GM12874 (cell line): ENCODE data around the gene RCAN3.

Source experiments
- TF ChIP-seq, protein P1 (sequence below): IDR thresholded peaks from 2 replicates; pipeline ENCODE4 v1.5.1; 2011; ENCODE audit warnings: low read depth, mild to moderate bottlenecking, control low read depth, low read length, moderate library complexity; ENCODE audit not compliant: insufficient read depth

The RCAN3 gene

DNA sequence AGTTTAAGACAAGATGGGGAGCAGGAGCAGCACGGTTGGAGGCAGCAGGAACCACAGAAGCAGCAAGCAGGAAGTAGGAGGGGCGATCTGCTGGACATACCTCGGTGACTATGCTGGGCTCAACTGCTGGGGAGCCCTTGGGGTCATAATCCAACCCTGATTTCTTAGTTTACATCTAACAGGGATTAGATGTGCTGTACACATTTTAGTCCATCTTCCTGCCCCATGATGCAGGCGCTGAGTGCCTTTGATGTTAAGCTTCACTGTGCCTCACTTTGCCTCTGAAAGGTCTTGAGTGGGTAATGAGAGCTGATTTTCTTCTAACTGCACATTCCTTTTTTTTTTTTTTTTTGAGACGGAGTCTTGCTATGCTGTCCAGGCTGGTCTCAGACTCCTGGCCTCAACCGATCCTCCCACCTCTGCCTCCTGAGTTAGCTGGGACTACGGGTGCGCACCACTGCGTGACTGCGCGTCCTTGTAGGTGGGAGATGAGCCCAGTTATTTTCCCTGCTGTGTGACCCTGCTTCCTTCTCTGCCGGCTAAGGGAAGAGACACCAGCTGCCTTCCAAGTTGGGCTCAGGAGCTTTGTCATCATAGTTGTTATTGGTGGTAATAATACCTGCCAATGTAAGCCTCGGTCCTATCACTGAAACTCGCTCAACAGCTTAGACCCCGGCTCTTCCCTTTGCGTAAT, 1.1 kb upstream of the RCAN3 start:
- TF ChIP-seq, protein P1, sequence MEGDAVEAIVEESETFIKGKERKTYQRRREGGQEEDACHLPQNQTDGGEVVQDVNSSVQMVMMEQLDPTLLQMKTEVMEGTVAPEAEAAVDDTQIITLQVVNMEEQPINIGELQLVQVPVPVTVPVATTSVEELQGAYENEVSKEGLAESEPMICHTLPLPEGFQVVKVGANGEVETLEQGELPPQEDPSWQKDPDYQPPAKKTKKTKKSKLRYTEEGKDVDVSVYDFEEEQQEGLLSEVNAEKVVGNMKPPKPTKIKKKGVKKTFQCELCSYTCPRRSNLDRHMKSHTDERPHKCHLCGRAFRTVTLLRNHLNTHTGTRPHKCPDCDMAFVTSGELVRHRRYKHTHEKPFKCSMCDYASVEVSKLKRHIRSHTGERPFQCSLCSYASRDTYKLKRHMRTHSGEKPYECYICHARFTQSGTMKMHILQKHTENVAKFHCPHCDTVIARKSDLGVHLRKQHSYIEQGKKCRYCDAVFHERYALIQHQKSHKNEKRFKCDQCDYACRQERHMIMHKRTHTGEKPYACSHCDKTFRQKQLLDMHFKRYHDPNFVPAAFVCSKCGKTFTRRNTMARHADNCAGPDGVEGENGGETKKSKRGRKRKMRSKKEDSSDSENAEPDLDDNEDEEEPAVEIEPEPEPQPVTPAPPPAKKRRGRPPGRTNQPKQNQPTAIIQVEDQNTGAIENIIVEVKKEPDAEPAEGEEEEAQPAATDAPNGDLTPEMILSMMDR: no peak

DNA sequence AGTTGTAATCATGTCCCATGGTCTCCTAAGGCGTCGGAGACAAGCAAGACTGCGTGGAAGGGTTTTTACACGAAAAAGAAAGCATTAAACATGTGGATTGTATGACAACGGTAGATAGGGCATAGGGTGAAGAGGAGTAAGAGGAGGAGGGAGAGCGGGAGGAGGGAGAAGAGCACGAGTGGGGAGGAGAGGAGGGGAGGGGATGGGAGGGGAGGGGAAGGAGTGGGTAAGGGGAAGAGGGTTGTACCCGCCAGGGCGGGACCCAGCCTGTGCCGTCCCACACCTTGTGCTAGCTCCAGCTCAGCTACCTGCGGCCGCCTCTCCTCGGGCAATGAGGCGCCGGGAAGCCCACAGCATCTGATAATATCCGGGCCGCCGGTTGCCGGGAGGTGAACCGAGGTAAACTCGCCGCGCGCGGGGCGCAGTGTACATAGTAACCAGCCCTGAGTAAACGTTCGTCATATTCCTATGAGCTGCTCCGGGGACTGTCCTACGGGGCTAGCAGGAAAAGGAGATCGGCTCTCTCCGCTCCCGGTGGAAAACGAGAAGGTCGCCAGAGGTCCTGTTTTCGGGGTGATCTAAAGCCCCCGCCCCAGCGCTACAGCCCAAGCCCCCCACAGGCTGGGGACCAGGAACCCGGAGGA, 449 bp upstream of the RCAN3 start:
- TF ChIP-seq, protein P1: no peak

DNA sequence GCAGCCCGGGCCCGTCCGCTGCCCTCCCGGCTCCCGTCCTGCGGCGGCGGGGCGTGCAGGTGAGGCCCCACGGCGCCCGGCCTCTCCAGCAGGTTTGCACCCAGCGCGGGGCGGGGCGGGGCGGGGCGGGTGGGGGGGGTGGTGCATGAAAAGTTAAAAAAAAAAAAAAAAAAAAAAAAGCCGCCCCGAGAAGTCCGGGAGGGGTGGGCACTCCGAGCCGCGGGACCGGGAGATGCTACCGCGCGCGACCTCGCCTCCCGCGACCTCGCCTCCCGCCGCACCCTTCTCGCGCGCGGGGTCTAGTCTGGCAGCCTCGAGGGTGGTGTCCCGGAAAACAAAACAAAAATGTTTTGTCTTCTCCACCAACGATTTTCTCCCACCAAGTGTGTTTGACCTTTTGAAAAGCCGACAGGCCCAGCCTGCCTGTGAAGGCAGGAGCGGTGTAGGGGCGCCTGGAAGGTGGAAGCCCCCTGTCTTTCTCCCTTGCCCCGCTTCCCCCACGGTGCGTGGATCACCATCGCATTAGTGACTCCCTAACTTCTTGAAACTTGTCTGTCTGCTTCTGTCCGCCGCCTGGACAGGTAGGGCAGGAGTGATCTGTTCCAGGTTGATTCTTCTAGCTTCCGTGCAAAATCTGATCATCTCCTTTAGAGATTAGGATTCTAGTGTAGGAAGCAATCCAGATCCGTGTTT, 569 bp downstream of the RCAN3 start:
- TF ChIP-seq, protein P1: no peak

DNA sequence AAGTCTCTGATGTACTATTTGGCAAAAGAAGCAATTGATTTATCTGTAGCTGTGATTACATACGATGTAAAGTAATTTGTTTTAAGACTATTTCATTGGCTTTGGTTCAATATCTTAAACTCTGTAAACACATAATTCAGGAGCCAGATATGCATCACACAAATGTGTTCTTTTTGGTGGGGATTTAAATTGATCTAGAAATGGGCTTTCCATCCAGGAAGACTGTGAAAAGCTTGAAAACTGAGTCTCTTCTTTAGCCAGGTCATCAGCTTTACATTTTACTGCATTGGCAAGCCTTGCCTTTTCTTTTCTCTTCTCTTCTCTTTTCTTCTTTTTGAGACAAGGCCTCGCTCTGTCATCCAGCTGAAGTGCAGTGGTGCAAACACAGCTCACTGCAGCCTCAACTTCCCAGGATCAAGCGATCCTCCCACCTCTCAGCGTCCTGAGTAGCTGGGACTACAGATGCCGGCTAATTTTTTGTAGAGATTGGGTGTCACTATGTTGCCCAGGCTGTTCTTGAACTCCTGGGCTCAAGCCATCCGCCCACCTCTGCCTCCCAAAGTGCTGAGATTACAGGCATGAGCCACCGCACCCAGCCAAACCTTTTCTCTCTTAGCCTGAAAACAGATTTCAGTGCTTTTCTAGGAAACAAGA, 1.4 kb downstream of the RCAN3 start:
- TF ChIP-seq, protein P1: no peak

DNA sequence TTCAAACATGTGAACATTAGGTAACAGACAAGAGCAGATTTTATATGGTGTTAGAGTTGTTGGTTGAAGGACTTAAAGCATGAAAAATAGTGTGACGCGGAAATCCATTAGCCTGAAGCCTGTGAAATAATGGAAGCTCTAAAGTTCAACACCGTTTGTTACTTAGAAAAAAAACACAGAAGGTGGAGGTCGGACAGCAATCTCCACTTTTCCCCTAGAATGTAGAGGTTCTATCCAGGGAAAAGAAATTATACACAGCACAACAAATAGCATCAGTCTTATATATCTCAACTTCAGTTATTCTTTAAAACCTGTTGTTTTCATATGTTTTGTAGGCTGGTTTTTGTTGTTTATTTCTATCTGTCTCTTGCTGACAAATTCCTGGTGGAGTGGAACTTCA, 1.9 kb downstream of the RCAN3 start:
- TF ChIP-seq, protein P1: no peak

DNA sequence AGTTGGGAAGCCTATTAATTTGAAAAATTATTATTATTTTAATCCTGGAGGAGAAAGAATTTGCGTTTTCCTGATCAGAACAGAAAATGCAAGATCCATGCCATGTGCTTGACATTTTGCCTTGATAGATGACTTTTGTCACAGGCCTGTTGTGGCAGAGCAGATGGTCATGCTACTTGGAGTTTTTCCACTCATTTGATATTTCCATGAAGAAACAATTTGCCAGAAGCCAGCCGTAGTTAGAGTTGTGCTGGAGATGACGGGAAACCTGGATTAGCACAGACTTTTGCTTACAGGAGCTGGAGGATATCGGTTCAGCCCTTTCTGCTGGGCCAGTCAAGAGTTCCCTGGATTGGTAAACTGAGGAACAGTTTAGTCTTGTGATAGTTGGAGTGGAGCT, 3.2 kb downstream of the RCAN3 start:
- TF ChIP-seq, protein P1: no peak
